A673 (cell line): ENCODE measurements around the gene SLC1A7.

Experiments used
- CTCF ChIP-seq: fragments of 300-800, 200-600 bp; sonication (generic); conservative IDR thresholded peaks from 2 replicates; pipeline ENCODE4 v1.5.1; 2017; ENCODE audit warnings: low read depth, mild to moderate bottlenecking, antibody characterized with exemption, low read length, moderate library complexity, mixed read lengths
- EZH2 ChIP-seq: fragments of 200-600 bp; sonication (generic); IDR thresholded peaks from 2 replicates; pipeline ENCODE4 v1.6.1; 2017; ENCODE audit warnings: borderline replicate concordance, low read depth, mild to moderate bottlenecking, mixed read lengths, antibody characterized with exemption, low read length; ENCODE audit not compliant: poor library complexity, severe bottlenecking

- TF ChIP-seq CTCF: no peak
- no peak for TF ChIP-seq EZH2
Measured at GRCh38 chr1:53069663-53070327, 72.6 kb downstream of the SLC1A7 start.
